Glutamatergic neuron (in vitro differentiated cells): ENCODE data around the gene CELF5. TPM values are rescaled to one million over a fixed set of nuclear protein-coding genes. Genes with fewer than 3 reads are reported as not detected.

Source experiments
- DNase-seq: peaks from one replicate; pipeline ENCODE4 v3.0.0; 2022
- H3K27ac Mint-ChIP-seq: one replicate; pipeline ENCODE4 v1.8.0; 2020; ENCODE audit warnings: mild to moderate bottlenecking, mixed read lengths, inconsistent platforms; ENCODE audit not compliant: unreplicated experiment
- H3K27me3 Mint-ChIP-seq: one replicate; pipeline ENCODE4 v1.8.0; 2020; ENCODE audit warnings: mild to moderate bottlenecking, moderate library complexity, mixed read lengths, inconsistent platforms; ENCODE audit not compliant: unreplicated experiment
- H3K36me3 Mint-ChIP-seq: one replicate; pipeline ENCODE4 v1.8.0; 2020; ENCODE audit warnings: mild to moderate bottlenecking, mixed read lengths, inconsistent platforms; ENCODE audit not compliant: unreplicated experiment
- H3K4me1 Mint-ChIP-seq: one replicate; pipeline ENCODE4 v1.8.0; 2020; ENCODE audit warnings: mild to moderate bottlenecking, low read depth, mixed read lengths, inconsistent platforms; ENCODE audit not compliant: unreplicated experiment
- H3K4me3 Mint-ChIP-seq: one replicate; pipeline ENCODE4 v1.8.0; 2020; ENCODE audit warnings: mild to moderate bottlenecking, mixed read lengths, inconsistent platforms; ENCODE audit not compliant: unreplicated experiment
- H3K9me3 Mint-ChIP-seq: one replicate; pipeline ENCODE4 v1.8.0; 2020; ENCODE audit warnings: mild to moderate bottlenecking, moderate library complexity, mixed read lengths, inconsistent platforms; ENCODE audit not compliant: unreplicated experiment
- total RNA-seq: library from RNA; stranded (reverse); fragmentation: NEBNext Ultra II Directional; extraction: Animal tissue kit (Norgen Biotek cat#: 25700); gene quantifications from one replicate; pipeline ENCODE4 v1.2.1, GENCODE V29; 2021; ENCODE audit not compliant: unreplicated experiment
- TF ChIP-seq, protein P1 (sequence below): fragments of 200-600 bp; sonication (generic); IDR thresholded peaks from one replicate; pipeline ENCODE4 v1.5.0; 2021; ENCODE audit not compliant: partially characterized antibody, unreplicated experiment

CELF5 gene
- total RNA-seq, 1 donor from 2014 or later = 12.5 TPM

DNA sequence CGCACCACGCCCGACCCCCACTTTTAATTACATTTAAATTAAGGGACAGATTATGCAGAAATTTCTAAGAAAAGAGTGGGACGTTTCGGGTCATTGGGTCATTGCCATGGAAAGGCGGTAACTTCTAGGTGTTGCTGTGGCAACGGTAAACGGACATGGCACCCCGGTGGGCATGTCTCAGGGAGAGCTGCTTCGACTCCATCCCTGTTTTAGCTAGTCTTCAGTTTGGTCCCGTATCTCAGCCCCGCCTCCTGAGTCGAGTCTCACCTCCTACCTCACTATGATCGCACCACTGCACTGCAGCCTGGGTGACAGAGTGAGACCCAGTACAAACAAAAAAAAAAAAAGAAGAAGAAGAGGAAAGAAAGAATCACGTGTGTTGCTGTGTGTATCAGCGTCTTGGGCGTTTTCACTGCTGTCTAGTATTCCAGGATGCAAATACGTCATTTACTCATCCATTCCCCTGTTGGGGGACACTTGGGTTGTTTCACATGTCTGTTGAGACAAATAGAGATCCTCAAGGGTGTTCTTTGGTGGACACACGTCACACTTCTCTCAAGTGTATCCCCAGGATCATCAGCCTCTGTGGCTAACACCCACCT lies 41.7 kb downstream of the CELF5 start:
- TF ChIP-seq, protein P1, sequence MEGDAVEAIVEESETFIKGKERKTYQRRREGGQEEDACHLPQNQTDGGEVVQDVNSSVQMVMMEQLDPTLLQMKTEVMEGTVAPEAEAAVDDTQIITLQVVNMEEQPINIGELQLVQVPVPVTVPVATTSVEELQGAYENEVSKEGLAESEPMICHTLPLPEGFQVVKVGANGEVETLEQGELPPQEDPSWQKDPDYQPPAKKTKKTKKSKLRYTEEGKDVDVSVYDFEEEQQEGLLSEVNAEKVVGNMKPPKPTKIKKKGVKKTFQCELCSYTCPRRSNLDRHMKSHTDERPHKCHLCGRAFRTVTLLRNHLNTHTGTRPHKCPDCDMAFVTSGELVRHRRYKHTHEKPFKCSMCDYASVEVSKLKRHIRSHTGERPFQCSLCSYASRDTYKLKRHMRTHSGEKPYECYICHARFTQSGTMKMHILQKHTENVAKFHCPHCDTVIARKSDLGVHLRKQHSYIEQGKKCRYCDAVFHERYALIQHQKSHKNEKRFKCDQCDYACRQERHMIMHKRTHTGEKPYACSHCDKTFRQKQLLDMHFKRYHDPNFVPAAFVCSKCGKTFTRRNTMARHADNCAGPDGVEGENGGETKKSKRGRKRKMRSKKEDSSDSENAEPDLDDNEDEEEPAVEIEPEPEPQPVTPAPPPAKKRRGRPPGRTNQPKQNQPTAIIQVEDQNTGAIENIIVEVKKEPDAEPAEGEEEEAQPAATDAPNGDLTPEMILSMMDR = no peak
- H3K4me1 Mint-ChIP-seq = no peaks in the 10 kb centered on the region
- peaks cover 6% of the 10 kb centered on the region for H3K27me3 Mint-ChIP-seq
- peaks cover 4% of the 10 kb centered on the region for H3K9me3 Mint-ChIP-seq
- no peak overlapping the region for H3K4me3 Mint-ChIP-seq
- H3K27ac Mint-ChIP-seq = no peak overlapping the region
- H3K36me3 Mint-ChIP-seq = peaks cover 10% of the 10 kb centered on the region
- no peak for DNase-seq

GRCh38 chr19:3266792-3267514 lies 42.5 kb downstream of the CELF5 start:
- peaks cover 6% of the 10 kb centered on the region for H3K9me3 Mint-ChIP-seq
- peaks cover 10% of the 10 kb centered on the region for H3K36me3 Mint-ChIP-seq
- H3K27me3 Mint-ChIP-seq = peaks cover 10% of the 10 kb centered on the region
- no peak for DNase-seq
- no peak overlapping the region for H3K4me3 Mint-ChIP-seq
- H3K4me1 Mint-ChIP-seq = no peaks in the 10 kb centered on the region
- TF ChIP-seq, protein P1 = no peak
- H3K27ac Mint-ChIP-seq = no peak overlapping the region

DNA sequence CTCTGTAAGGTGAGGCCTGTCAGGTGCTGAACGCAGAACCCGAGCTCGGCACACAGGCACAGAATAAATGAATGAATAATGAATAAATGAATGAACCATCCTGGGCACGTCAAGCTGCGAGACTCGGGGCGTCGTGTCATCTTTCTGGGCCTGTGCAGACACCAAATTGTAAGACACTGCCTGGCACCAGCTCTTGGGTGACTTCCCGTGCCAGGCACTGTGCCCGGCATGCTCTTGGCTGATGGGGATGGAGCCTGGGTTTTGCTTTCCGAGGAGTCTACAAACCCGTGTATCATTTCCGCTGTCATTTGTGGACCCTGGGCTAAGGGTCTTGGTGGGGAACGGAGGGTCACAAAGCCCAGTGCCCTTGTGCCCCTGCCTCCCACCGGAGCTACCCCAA lies 43.9 kb downstream of the CELF5 start:
- Mint-ChIP-seq H3K4me1 (no peaks in the 10 kb centered on the region), H3K4me3 (no peak overlapping the region), H3K9me3 (peaks cover 6% of the 10 kb centered on the region), H3K36me3 (peaks cover 10% of the 10 kb centered on the region), H3K27me3 (peaks cover 11% of the 10 kb centered on the region), H3K27ac (no peak overlapping the region)
- TF ChIP-seq, protein P1 = no peak
- no peak for DNase-seq

DNA sequence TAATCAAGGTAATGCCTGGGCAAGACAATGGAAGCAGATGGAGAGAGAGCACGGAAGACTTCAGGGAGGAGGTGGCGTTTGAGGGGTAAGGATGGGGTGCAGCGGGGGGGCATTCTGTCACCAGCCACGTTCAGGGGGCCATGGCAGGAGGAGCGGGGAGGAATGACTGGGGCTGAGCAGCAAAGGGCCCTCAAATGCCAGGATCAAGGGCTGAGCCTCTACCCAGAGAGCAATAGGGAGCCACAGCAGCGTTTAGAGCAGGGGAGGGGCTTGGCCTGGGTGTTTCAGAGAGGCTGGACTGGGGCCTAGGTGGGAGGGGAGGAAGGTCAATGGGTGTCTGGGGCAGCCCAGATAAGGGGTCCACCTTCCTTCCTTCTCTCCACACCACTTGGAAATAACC lies 44.3 kb downstream of the CELF5 start:
- peaks cover 8% of the 10 kb centered on the region for H3K9me3 Mint-ChIP-seq
- H3K27me3 Mint-ChIP-seq = peaks cover 13% of the 10 kb centered on the region
- no peak overlapping the region for H3K27ac Mint-ChIP-seq
- H3K4me3 Mint-ChIP-seq = no peak overlapping the region
- TF ChIP-seq, protein P1 = no peak
- H3K36me3 Mint-ChIP-seq = peaks cover 10% of the 10 kb centered on the region
- DNase-seq = no peak
- H3K4me1 Mint-ChIP-seq = no peaks in the 10 kb centered on the region
